ENCODE data around the gene TNFSF8.

Gene TNFSF8

DNA sequence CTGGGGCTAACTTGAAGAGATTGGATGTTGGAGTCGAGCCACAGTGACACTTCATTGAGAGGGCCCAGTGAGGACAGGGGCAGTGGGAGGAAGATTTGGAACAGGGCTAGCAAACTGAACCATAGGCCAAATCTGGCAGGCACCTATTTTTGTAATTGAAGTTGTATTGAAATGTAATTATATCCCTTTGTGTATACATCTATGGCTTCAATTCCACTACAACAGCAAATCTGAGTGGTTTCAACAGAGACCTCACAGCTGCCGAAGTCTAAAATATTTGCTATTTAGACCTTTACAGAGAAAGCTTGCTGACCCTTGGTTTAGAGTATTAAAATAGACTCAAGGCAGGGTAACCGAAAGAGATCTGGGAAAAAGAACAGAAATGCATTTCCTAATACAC is 4.7 kb upstream of the TNFSF8 start:
- DNase-seq: no peak

DNA sequence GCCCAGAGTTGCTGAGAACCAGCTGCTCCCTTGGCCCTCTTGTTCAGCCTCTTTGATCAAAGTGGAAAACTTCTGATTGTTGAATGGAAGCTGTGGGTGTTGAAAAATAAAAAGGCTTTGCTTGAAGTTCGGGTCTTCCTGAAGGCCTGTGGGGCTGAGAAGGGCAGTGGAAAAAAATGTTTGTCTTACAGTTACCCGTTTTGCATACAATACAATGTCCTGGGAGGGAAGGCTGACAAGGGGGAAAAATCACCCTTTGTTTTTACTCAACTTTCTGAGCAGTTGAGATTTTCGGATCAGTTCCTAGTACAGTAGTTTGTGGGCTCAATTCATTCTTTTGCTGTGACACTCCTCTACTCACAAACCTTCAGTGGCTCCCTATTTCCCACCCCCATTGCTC is 2.1 kb upstream of the TNFSF8 start:
- no peak for DNase-seq

GRCh38 chr9:114931407-114931806 is 1.0 kb upstream of the TNFSF8 start:
- no peak for DNase-seq

DNA sequence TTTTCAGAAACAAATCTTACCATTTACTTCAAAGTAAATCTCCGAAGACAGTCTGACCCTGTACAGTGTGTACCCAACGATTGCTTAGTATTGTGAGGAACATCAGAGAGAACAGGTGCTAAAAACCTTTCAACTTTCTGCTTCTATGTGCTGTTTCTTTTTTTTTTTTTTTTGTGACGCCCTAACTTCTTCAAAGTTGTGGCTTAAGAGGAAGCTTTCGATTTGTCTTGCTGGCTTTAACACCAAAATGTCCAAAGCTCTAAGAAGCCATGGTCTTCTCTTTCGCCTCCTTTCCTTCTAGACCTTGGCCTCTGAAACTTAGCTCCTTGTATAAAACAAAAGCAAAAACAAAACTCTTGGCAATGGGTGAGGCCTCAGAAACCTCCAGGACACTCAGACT is 1.2 kb downstream of the TNFSF8 start:
- no peak for DNase-seq

DNA sequence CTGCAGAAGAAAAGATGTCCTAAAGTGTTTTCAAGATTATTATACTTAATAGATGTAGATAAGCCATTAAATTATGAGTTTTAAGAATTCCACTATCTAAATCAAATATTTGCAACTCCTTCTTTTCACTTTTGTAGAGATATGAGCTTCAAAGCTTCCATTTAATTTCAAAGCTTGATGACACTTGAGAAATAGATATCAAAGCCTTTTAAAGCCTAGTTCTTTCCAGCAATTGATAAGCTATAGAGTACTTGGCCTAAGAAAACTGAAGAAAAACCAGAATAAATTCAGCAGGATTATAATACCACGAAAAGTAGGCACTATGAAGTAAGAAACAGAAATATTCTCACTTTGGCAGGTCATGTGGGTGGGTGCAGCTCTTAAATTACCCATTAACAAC is 1.7 kb downstream of the TNFSF8 start:
- no peak for DNase-seq

GRCh38 chr9:114928136-114928535 is 2.3 kb downstream of the TNFSF8 start:
- DNase-seq: no peak

GRCh38 chr9:114925672-114926071 is 4.7 kb downstream of the TNFSF8 start:
- no peak for DNase-seq

DNA sequence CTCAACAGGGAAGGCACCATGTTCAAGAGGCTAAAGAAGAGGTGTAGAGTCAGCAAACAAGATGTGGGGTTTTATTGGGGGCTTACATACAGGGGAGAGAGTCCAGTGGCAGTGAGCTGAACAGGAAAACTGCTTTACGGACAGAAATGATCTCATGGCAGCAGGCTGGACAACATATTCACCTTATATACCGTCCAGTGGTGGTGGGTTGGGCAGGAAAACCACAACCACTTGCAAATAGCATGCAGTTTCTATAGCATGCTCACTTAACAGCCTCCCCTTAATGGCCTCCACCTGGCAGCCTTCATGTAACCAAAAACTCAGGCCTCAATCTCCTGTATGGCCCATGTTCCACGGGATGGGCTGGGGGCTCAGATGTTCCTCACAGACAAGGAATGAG is 5.4 kb downstream of the TNFSF8 start:
- no peak for DNase-seq

DNA sequence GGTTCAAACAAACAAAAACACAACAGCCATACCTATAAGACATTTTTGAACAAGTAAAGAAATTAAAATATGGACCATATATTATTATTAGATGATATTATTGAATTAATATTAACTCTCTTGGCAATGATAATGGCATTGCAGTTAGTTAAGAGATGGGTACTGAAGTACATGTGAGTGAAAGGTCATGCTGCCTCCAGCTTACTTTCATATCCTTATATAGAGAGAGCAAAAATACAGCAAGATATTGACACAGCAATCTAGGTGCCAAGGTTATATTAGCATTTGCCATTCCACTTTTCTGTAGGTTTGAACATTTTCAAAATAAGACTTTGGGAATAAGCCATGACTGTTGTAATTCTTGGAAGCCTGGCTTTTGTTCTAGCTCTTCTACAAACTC is 6.1 kb downstream of the TNFSF8 start:
- DNase-seq: no peak

GRCh38 chr9:114923918-114924317 is 6.5 kb downstream of the TNFSF8 start:
- DNase-seq: no peak

GRCh38 chr9:114921171-114921570 is 9.2 kb downstream of the TNFSF8 start:
- DNase-seq: no peak

GRCh38 chr9:114919611-114920010 is 10.8 kb downstream of the TNFSF8 start:
- DNase-seq: no peak

DNA sequence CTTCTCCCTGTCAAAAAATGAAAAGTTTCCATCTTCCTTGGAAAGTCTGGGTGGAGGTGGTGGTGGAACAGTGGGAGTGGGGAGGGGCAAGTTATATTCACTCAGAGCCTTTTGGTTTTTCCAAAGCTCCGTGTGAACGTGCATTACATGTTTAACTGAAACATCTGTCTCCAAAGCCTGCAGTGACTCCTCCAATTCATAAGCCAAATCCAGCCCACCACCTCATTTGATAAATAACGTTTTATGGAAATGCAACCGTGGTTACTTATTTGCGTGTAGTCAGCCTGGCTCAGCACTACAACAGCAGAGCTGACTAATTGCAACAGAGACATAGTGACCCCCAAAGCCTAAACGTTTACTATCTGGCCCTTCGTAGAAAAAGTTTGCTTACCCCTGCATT is 13.9 kb downstream of the TNFSF8 start:
- no peak for DNase-seq

DNA sequence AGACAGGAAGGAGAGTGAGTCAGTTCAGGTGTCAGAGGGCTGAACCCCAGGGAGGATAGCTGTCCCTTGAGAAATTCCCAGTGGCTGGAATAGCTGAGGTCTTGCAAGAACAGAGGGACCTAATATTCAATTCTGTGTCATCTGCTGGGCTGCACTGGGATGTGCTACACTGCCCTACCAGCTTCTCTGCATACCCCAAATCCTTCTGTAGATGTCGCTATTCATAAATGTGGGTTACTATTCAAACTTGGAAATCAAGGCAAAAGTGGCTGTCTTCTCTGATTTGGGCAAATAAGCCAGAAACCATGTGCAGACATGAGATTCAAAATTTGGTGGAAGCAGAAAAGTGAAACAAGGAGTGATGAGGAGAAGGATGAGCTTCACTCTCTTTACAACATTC is 16.3 kb downstream of the TNFSF8 start:
- no peak for DNase-seq

- no peak for DNase-seq
Measured at GRCh38 chr9:114913656-114914055, 16.7 kb downstream of the TNFSF8 start.

- no peak for DNase-seq
Measured at GRCh38 chr9:114913217-114913616, 17.2 kb downstream of the TNFSF8 start.

GRCh38 chr9:114911167-114911821 is 19.1 kb downstream of the TNFSF8 start:
- DNase-seq: no peak

- no peak for DNase-seq
Measured at GRCh38 chr9:114910541-114910940, 19.9 kb downstream of the TNFSF8 start.

GRCh38 chr9:114909661-114910060 is 20.7 kb downstream of the TNFSF8 start:
- no peak for DNase-seq

- no peak for DNase-seq
Measured at GRCh38 chr9:114908805-114909448, 21.5 kb downstream of the TNFSF8 start.

- no peak for DNase-seq
Measured at GRCh38 chr9:114908104-114908622, 22.2 kb downstream of the TNFSF8 start.

DNA sequence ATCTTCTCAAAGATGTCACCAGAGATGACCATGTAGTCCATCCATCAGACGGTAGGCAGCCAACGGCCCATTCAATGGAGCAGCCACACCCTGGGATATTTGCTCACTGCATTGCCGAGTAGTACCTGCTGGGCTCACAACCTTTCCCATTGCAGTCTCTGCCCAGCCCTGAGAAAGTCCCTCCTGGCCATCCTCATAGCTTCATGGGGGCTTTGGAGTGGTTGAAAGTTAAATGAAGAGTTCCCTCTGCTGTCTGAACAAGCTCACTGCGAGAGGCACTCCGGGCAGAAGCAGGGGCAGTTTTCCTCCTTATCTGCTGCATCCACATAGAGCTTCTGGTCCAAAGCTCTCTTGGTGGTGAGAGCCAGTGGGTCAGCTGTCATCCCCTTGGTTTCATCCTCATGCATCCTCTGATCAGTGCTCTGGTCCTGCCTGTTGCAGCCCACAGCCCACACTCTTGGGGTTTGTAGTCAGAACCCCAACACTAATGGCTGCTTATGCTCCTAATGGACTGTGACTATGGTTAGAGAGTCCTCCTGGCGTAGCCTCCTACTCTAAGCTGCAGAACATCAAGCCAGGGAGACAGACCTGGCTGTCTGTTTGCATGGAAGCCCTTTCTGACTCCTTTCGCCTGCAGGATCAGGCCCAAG is 23.3 kb downstream of the TNFSF8 start:
- DNase-seq: no peak

DNA sequence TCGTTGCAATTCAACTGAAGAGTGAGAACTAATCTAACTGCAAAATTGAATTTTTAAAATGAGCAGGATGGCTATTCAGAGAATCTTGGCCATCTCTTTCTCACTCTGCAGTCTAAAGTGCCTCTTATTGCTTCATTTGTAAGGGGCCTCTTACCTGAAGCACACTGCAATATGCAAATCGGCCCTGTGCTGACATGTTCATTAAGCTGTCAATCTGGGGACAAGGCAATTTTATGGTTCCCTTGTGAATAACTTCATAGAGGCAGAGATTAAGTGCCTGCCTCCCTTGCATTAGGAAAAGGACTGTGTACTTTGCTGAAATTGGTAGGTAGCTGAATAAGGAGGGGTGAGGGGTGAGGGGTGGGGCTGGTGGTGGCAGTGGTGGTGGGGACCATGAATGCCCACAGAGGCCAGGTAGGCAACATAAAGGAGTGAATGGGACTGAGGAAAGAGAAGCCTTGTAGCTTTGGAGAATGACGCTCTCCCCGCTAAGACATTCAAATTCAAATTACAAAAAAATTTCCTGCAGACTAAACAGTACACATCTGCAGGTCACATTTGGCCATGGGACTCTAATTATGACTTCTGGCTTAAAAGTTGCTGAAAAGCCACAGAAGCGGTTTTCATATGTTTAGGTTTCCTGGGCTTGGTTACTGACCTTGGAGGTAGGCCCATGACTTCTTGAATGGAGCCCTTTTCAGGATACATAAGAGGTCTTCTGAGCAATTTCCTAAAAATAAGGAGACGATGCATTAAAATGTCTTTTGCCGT is 25.0 kb downstream of the TNFSF8 start:
- no peak for DNase-seq

Measured in GF-D8 (cell line).